HG02938 (cell line): ENCODE results near the gene PLXNA2.

ENCODE experiments used
- ATAC-seq: cut with Tn5 transposase; IDR thresholded peaks from one replicate; pipeline ENCODE4 v1.9.1; 2021; ENCODE audit warnings: mild to moderate bottlenecking, moderate library complexity; ENCODE audit not compliant: unreplicated experiment

The PLXNA2 gene

DNA sequence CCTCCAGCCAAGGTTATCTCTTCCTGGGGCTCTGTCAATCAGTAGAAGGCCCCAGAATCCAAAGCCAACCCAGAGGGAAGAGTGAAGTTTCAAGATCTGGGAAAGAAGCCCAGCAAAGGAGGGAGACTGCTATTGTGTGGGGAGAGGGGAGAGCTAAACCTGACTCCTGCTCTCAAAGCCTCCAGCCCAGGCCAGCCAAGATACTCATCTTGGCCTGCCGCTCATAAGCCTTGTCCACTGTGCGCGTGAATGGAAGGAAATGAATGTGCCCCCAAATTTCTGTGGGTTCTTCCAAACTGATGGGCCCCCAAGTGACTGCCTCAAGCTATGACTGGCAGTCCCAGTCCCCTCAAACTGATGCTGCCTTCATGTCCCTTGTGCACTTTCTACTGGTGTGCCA lies 2.0 kb downstream of the PLXNA2 start:
- no peak for ATAC-seq

DNA sequence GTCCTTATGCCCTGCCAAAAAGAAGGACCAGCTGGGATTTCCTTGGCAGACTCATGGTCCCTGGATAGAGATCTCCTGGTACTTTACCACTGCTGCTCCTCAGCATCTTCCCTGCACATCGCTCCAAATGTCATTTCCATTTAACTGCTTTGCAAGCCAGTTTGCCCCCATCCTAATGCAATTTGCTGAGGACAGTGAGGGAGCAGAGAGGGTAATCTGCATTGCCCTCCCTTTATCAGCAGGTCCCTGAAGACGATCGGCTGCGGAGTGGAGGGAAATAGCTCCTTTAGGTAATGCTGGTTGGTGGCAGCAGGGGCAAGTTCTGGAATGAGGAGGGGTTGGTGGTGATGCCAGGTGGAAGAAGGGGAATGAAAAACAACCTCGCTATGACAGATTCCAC lies 2.7 kb downstream of the PLXNA2 start:
- ATAC-seq, result no peak

DNA sequence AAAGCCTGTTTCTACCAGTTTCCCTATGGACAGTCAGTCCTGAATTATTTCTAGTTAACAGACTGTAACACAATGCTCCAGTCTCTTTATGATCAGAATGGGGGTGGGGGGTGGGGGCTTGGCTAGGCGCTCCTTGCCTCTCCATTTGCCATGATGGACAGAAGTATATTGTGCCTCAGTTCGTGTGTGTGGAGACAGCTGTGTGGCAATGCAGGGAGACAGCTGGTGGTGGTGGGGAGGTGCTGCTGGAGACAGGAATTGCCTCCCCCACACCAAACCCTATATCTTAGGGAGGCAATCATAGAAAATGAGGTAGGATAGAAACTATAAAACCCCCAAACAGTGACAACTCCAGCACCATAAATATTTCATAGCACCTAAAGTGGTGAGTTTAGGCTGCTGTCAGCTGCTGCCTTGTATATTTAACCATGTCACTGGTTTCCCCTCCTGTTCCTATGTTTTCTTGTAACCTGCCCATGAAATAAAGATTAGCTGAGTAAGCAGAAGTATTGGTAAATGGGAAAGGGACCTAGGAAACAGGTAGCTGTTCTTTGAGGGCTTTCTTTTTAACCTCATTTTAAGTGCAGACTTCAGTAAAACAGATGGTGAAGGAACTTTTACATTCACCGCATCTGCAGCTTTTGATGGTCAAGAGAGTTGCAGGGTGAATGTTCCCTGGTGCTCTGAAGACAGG lies 3.4 kb downstream of the PLXNA2 start:
- no peak for ATAC-seq

DNA sequence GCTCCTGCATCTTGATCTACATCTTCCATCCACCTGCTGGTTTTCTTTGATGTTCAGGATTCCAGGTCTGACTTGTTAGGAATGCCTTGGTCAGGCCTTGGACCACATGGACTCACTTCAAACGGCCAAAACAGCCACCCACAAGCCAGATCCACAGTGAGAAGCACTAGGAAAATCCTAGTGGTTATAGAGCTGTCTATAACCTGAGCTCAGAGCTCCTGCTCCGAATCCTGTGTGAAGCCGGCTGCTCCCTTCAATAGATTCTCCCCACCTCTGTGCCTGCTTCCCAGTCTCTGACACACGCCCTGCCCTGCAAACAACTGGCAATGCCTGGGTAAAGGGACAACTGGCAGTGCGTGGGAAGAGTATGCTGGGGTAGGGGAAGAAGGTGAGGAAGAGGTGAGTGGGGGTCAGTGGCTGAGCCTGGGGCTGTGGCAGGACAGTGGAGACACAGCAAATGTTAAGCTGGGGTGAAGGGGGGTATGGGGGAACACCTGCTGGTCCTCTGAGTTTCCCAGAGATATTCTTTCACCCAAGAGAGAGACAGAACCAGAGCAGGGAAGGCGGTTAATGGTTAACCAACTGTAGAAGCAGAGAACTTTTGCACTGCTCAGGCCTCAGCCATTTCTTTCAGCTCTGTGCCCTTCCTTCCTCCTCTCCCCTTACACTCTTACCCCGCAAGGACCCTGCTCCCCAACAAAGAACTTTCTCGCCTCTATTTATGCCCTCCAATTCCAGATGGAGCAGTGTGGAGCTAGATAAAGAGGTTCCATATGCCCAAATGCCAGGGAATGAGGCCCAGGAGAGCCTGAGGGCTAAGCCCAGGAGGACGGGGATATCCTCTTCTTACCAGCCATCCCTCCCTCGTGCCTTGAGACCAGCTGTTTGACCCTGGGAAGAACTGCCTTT lies 4.5 kb downstream of the PLXNA2 start:
- ATAC-seq, result no peak

DNA sequence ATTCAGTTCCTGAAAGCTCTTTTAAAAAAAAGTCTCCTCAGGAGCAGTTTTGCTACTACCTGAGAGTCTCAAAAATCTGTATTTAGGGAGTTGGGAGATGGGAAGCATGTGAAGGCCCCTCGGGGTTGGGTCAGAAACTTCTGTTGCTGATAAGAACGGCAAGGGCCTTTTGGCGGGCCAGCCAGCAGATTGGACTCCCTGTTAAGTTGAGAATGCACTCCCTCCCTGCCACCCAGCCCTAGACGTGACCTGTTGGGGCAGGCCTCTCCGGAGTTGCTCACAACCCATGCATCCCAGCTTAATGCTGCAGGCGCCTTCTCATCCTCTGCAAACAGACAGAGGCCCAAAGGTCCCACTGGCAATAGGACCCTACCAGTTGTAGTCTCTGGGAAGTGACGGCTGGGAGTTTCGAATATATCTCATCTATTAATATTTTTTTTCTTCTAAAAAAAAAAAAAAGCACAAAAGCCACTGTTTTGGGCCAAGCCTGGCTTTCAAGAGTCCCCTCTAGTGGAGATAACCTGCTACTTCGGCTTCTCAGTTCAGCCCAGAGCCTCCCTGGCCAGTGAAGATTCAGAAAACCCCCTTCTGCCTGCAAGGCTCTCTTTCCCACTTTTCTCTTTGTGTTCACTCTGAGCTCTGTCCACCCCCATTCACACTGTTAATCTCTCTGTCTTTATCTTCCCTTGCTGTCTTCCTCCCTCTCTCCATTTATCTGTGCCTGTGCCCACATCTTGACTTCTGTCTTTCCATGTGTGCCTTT lies 5.3 kb downstream of the PLXNA2 start:
- ATAC-seq, result peak; percentile 47

DNA sequence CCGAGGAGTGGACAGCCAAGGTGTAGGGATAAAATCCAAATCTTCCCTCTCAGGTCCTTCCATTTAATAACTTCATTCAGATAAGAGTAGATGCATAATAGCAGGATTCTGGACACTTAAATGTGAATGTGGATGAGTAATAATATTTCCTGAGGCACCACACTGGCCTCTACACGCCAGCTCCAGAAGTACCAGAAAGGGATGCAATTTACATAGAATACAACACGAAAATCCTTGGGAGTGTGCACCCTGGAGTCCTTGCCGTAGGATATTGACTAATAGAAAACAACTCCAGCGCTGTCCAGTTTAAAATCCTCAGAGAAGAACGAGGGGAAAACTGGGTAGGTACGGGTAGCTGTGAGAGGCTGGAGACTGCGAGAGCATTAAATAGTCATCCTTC lies 6.9 kb downstream of the PLXNA2 start:
- ATAC-seq, result no peak

DNA sequence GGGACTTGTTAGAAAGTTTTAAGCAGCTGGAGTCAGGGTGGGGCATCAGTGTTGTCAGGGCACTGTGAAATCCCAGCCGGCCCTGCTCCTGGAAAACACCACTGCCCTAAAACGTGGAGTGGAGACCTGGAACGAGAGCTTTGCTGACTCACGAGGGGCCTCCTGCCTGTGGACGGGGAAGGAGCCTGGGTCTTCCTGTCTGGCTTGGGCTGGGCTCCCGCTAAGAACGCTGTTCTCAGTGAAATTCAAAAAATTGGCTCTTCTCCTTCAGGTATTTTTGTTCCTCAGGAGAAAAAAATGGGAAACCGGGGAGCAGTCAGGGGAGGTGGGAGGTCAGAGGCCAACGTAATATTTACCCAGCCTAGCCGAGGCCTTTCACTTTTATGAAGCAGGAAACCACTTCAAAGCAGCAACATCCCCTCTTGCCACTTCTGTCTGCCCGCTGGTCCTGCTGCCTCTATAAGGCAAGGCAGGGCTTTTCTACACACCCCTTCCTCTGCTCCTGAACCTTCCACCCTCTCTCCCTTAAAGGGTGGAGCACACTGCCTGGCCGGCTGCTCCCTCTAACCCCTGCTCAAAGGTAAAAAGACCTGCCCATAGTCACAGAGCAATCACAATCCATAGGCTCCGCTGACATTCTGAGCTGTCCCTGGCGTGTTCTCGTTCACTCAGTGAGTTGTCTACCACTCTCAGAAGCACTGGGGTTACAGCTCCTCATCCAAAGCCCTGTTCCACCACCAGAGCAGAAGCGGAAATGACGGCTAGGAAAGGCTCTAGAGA lies 8.0 kb downstream of the PLXNA2 start:
- ATAC-seq, result no peak

DNA sequence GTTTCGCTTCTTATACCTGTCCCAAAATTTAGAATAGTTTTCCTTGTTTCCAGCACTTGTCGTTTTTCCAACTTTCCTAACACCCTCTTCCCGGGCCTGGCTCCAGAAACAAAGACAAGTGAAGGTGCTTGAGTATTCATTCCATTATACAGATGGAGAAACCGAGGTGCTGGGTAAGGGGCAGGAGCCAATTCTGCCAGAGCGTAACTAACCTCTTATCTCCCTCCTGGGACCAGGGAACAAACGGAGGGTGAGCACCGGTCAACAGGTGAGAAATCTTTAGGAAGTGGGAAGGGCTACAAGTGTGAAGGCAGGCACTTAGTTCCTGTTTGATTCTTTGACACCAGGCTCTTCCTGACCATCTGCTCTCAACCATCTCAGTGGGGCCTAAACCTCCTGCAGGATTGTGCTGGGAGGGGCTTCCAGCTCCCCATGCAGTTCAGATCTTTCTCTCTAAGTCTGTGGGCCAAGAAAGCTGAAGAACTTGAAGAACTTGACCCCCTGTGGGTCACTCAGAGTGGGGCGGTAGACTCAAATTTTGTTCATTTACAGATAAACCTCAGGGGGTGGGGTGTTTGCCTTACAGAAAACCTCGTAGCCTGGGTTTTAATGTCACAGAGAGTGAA lies 8.7 kb downstream of the PLXNA2 start:
- no peak for ATAC-seq

DNA sequence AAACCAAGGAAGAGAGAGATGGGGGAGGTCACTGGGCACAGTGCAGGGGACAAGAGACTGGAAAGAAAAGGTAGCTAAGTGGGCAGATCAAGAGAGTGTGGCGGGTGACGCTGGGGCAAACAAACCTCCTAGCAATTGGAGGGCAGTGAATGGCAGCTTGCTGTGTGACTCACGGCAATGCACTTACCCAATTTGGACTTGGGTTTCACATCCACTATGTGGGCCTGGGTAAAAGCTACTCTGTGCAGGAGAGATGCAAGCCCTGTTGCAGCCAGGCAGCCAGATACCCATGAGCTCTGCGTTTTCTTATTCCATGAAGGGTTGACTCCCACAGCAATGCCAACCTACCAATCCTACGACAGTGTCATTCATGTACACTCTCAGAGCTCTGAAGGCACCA lies 9.5 kb downstream of the PLXNA2 start:
- ATAC-seq, result no peak

DNA sequence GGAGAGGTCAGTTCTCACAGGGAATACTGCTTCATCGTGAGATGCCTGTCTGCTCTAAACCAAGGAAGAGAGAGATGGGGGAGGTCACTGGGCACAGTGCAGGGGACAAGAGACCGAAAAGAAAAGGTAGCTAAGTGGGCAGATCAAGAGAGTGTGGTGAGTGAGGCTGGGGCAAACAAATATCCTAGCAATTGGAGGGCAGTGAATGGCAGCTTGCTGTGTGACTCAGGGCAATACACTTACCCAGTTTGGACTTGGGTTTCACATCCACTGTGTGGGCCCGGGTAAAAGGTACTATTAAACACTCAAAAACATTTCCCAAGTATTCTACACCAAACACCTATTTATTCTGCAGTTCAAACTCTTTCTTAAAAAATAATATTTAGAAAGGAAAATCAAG lies 10.2 kb downstream of the PLXNA2 start:
- ATAC-seq, result no peak

DNA sequence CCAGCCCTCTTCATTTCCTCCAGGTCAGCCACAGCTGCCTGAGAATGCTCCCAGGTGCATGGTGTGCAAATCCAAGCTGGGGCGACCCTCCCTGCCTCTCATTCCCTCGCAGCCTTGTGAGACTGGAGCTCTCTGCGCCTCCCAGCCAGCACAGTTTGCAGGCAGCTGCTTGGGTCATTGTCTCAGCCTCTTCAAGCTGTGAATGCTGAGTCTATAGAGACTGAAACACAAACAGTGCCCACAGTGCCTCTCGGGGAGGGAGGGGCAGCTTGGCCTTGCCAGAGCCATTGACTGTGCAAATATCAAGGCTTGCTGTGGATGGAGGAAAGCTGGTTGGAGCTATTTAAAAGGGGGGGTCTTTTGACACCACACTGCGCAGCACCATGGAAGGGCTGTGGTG lies 10.6 kb downstream of the PLXNA2 start:
- ATAC-seq, result no peak

DNA sequence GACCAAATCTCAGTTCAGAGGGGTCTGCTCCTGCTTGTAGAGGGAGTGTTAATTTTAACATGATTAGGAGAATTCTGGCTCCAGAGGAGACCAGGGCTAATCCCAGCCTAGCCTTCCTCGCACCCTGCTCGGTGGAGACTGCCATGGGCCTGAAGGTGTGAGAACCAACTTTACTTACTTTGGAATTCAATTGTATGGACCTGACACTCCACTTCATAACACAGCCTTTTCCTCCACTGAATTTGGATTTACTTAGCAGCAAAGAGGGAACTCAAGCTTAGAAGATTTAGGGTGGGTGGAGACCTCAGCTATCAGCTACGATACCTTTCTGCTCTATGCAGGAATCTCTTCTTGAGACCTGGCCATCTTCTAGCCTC lies 11.5 kb downstream of the PLXNA2 start:
- no peak for ATAC-seq

DNA sequence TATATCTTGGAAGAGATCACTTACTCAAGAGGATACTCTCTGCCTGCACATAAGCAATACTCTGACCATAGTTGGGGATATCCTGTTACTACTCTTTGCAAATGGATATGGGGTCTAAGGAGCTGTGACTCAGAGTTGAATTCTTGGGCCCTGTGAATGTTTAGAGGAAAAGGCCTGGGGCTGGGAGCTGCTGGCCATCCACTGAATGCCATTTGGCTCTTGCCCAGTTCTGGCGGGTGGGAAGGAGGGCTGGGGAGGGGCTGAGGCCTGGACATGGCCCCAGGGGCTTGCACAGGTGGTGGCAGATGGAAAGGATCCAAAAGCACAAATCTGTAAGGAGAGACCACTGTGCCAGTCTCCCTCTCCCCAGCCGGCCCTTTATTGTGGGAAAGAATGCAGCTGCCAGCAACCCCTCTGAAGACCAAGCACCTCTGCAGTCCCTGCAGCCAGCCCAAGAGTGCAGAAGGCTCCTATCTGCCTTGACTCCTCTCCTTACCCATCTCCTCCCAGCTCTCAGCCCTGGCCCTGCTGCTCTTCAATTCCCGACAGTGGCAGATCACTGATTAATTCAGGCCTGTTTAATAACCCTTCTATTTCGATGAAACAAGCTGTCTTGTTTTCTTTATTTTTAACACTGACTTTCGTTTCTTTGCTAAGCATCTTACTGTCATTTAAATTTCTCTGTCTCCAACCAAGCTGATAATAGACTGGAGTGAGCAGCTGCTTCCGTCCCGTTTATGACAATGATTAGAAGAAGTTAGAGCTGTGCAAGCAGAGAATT lies 12.1 kb downstream of the PLXNA2 start:
- no peak for ATAC-seq

DNA sequence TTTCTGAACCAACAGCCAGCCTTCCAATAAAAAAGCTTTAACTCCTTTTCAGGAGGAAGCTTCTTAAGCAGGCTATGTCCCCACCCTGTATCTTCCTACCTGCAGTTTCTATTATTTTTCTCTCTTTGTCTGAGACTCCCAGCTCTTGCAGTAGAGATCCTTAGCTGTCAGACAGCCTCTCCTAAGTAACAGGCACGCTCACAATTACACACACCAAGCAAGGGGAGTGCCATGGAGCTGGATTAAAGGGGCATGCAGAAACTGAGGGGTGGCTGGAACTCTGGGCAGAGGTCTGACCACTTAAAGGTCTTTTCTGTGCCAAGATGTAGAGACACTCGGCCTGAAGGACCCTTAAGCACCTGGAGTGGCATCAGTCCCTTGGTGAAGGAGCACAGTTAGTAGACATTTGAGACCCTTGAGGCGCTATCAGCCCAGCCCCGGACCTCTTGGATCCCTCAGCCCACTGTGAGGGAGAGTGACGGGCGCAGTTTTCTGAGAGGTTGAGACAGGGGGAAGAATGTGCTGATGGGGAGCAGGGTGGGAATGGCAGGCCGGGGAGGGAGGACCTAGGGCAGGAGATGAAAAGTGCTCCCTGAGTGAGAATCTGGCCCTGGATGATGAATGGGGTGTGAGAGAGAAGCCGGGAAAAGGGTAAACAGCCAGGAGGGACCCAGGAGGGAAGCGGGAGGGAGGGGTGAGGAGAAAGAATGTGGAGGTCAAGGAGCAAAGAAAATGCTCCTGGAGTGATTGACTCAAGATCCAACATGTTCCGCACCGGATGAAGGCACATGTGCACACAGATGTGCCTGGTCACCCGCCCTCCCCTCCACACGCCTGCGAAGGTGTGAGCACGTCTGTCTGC lies 13.3 kb downstream of the PLXNA2 start:
- ATAC-seq, result no peak

DNA sequence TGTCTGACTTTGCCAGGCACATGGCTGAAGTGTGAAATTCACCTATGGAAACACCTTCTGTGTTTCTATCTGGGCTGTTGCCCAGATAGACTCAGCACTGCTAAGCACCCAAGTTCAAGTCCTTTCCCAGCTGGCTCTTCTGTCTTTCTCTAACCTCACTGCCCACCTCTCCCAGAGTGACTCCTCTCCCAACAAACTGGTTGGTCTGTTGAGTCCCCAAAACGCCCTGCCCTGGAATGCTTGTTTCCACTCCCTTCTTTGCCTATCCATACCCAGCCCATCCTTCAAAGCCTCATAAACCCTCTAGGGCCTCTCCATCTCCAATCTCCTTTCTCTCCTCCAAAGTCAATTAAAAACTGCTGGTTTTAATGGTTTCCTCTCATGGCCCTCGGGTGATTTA lies 15.6 kb downstream of the PLXNA2 start:
- ATAC-seq, result no peak

DNA sequence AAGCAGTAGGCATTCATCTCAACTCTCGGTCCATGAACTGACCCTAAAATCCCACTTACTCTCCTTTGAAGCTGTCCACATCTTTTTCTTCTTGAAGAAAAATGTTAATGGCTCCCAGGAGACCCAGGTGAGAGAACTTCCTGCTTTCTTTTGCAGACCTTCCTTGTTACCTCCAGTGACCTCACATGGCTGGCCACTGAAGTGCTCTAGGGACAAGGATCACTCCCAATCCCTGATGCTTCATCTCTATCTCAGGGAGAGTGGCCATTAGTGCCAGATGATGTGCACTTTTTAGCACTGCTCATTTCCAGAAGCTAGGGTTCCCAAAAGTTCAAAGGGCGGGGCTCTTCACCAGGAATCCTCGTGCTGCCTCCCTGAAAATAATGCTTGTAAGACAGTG lies 16.2 kb downstream of the PLXNA2 start:
- no peak for ATAC-seq

DNA sequence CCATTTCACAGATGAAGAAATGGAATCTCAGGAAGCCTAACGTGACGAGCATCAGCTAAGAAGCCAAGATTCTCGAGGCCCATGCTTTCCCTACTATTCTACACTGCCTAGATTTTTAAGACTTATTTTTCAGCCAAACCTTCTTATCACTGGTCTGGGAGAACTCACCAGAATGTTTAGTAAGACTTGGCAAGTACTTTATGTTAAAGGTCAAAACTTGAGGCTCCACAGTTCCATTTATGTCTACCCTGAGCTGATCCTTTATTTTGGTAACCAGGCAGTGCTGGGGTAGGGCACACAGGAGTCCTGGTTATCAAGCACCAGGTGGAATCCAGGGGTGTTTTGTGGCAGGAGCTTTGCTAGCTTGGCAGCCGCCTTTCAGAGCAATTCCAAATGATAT lies 16.8 kb downstream of the PLXNA2 start:
- no peak for ATAC-seq

DNA sequence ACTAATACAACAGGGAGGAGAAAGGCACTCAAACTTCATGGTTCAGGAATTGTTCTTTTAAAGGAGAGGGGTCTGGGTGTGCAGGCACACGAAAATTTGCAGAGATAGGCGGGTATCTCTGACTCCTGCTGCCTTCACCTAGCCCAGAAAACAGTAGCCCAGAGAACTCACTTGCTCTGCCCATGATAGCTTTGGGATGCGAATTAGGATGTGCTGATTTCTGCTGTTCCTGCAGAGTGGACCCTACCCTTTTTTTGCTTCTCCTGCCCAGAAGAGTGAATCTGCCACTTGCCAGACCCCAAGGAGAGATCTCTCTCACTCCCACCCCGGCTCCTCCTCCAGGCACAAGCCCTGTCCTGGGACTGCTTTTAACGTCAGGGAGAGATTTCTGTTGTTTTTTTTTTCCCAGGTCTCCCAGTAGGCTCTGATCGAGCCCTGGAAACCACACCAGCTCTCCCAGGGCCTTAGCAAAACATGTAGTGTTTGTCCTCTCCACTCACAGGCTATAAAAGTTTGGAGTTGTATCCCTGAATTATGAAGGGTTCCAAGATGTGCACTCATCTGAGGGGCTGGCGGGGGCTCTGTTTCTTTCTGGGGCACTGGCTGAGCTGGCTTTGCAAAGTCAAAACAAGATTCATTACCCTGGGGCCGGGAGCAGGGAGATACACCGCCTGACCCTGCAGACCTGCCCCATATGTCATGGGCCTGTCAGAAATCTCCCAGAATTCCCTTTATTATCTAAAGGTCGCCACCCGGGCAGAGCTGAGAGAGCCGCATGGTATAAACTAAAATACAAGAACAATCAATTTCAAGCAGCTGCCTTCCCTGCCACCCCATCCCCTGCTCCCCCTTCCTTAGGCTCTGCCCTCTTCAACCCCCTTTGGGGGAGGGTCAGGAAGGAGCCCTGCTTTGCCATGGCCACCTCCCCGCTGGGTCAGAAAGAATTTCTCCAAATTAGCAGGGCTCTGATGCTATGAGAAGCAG lies 17.9 kb downstream of the PLXNA2 start:
- ATAC-seq, result no peak
